Measurements from ENCODE around the gene PSMB3. TPM values are rescaled to one million over a fixed set of nuclear protein-coding genes. Genes with fewer than 3 reads are reported as not detected.

The PSMB3 gene
- total RNA-seq, 2 donors from 2014 or later: 68.2 to 99.2 TPM

DNA sequence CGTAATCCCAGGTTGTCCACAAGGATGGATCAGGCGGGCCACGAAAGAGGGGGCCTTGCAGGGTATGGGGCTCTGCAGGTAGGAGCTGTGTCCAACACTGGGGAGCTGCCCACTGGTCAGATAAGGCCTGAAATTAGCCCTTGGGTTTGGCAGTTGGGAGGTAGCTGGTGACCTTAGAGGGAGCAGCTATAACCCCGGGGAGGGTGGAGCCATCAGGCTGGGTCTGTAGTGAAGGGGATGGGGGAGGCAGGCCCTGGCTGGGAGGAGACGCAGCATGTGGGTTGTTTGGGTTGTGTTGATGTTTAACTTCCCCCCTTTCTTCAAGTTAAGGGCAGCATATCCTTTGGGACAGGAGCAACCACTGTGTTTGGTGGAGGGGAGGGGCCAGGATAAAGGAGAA, 41.6 kb upstream of the PSMB3 start:
- DNase-seq (no peak), ATAC-seq (no peak)
- Histone ChIP-seq H3K9me3 (no peaks in the 10 kb centered on the region), H3K27ac (no peak overlapping the region), H3K4me1 (peaks cover 36% of the 10 kb centered on the region), H3K36me3 (replicated peaks in 1 of 2; ENCODE audit: insufficient read depth in 1 of 2, low read depth in 2 of 2) (peaks cover 0 to 18% of the 10 kb centered on the region in 2 donors), H3K27me3 (no peaks in the 10 kb centered on the region), H3K4me3 (no peak overlapping the region)
- TF ChIP-seq POLR2A (IDR thresholded peaks at IDR 0.05): no peak
- TF ChIP-seq, protein P1, sequence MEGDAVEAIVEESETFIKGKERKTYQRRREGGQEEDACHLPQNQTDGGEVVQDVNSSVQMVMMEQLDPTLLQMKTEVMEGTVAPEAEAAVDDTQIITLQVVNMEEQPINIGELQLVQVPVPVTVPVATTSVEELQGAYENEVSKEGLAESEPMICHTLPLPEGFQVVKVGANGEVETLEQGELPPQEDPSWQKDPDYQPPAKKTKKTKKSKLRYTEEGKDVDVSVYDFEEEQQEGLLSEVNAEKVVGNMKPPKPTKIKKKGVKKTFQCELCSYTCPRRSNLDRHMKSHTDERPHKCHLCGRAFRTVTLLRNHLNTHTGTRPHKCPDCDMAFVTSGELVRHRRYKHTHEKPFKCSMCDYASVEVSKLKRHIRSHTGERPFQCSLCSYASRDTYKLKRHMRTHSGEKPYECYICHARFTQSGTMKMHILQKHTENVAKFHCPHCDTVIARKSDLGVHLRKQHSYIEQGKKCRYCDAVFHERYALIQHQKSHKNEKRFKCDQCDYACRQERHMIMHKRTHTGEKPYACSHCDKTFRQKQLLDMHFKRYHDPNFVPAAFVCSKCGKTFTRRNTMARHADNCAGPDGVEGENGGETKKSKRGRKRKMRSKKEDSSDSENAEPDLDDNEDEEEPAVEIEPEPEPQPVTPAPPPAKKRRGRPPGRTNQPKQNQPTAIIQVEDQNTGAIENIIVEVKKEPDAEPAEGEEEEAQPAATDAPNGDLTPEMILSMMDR (IDR thresholded peaks at IDR 0.05): no peak
- intact Hi-C loops (cut with DNase I): no loop called here
- 58 to 72% methylated on average over 5 of the region's 5 CpGs for WGBS, 2 donors

DNA sequence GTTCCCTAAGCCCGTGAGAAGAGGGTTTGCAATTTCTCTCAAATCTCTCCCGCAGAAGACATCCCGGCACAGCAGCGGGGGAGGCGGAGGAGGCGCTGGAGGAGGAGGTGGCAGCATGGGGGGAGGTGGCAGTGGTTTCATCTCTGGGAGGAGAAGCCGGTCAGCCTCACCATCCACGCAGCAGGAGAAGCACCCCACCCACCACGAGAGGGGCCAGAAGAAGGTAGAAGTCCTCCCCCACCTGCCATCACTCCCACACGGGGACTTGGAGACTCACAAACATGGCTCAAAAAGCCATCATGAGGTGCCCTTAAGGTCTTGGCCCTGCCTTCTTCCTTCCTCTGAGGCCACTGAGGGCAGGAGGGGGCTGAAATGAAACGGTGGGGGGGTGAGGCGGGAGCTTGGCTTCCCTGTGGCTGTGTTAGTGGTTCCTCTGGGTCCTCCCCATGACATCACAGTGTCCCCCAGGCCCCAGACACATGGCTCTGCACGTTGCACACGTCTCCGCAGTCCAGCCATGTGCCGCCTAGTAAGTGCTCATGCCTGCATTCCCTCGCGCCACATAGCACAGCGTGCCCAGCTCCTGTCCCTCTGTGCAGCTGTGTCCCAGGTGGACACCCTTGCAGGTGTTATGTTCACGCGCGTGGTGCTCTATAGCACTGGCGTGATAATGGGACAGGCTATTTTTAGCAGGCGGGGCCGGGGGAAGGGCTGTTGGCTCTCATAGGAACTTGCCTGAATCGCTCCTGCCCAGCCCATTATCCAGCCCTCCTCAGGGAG, 40.6 kb upstream of the PSMB3 start:
- no peaks in the 10 kb centered on the region for H3K9me3 ChIP-seq
- H3K27me3 ChIP-seq: no peaks in the 10 kb centered on the region
- DNase-seq (peak in 3 of 4 donors; percentile 44 to 79 (median 67)), ATAC-seq (peak; percentile 39)
- 52 to 56% methylated on average over 12 to 26 of the region's 26 CpGs for WGBS, 2 donors
- peaks cover 27% of the 10 kb centered on the region for H3K4me1 ChIP-seq
- H3K27ac ChIP-seq: peak overlapping the region in 1 of 4 donors; percentile 12
- TF ChIP-seq POLR2A (IDR thresholded peaks at IDR 0.05): no peak
- TF ChIP-seq, protein P1 (IDR thresholded peaks at IDR 0.05): no peak
- intact Hi-C loops (cut with DNase I): no loop called here
- H3K36me3 ChIP-seq (replicated peaks in 1 of 2; ENCODE audit: insufficient read depth in 1 of 2, low read depth in 2 of 2): peaks cover 0 to 18% of the 10 kb centered on the region in 2 donors
- no peak overlapping the region for H3K4me3 ChIP-seq

DNA sequence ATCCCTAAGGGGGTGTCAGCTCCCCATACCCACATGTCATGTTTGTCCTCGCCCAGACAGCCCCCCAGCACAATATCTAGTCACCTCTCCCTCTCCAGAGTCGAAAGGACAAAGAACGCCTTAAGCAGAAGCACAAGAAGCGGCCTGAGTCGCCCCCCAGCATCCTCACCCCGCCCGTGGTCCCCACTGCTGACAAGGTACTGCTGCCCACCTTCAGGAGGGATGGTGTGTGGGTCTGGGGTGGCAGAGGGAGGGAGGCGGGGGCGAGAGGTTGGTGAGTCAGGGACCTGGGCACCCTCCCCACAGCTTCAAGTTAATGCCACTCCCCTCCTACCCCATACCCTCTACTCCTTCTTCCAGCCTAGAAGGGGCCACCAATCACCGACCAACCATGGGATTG, 39.9 kb upstream of the PSMB3 start:
- intact Hi-C loops (cut with DNase I): no loop called here
- TF ChIP-seq, protein P1 (IDR thresholded peaks at IDR 0.05): no peak
- no peak for TF ChIP-seq POLR2A (IDR thresholded peaks at IDR 0.05)
- no peaks in the 10 kb centered on the region for H3K9me3 ChIP-seq
- no peaks in the 10 kb centered on the region for H3K27me3 ChIP-seq
- peaks cover 21% of the 10 kb centered on the region for H3K4me1 ChIP-seq
- no peak for ATAC-seq
- no peak overlapping the region for H3K4me3 ChIP-seq
- no peak for DNase-seq
- WGBS, 2 donors: 91 to 97% methylated on average over 3 to 10 of the region's 10 CpGs
- peaks cover 0 to 18% of the 10 kb centered on the region in 2 donors for H3K36me3 ChIP-seq (replicated peaks in 1 of 2; ENCODE audit: insufficient read depth in 1 of 2, low read depth in 2 of 2)
- no peak overlapping the region for H3K27ac ChIP-seq

DNA sequence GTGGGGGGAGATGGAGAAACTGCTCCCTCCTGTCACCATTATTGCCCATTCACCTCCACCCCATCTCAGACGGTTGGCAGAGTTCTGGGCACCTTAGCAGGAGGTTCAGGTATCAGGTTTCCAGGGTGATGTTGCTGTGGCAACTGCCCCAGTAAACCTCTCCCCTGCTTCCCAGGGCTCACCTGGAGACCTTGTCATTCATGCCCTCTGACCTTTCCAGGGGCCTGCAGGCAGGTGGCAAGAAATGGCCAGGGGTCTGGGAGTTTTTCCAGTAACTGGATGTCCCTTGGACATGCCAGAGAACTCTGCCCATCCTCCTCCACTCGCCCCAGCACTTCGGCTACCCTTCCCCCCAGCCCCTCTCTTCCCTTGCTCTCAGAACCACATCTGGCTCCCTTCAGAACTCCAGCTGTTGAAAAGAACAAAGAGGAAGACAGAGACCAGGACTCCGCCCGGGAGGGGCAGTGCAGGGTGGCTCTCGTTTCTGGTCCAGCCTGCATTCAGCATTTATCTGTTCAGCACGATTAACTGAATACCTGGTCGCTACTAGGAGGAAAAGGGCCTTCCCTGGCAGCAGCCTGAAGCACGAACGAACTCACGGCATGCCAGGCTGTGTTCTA, 39.0 kb upstream of the PSMB3 start:
- WGBS, 2 donors: 83% methylated on average over 11 of the region's 11 CpGs
- DNase-seq: no peak
- intact Hi-C loops (cut with DNase I): no loop called here
- Histone ChIP-seq H3K4me1 (peaks cover 26% of the 10 kb centered on the region), H3K4me3 (no peak overlapping the region), H3K36me3 (replicated peaks in 1 of 2; ENCODE audit: insufficient read depth in 1 of 2, low read depth in 2 of 2) (peaks cover 0 to 16% of the 10 kb centered on the region in 2 donors), H3K27me3 (no peaks in the 10 kb centered on the region), H3K27ac (no peak overlapping the region), H3K9me3 (no peaks in the 10 kb centered on the region)
- no peak for ATAC-seq
- no peak for TF ChIP-seq POLR2A (IDR thresholded peaks at IDR 0.05)
- TF ChIP-seq, protein P1 (IDR thresholded peaks at IDR 0.05): no peak
